Fibroblast of mammary gland (primary cell): ENCODE measurements around the gene FLNC.

Source experiments
- DNase-seq: peaks from one replicate; pipeline ENCODE4 v3.0.0-alpha.2; 2010; ENCODE audit warnings: low read depth
- H3K4me3 ChIP-seq: 2 replicates; pipeline ENCODE4 v1.5.1; 2011; ENCODE audit warnings: low read depth, mild to moderate bottlenecking, low read length, moderate library complexity; ENCODE audit not compliant: control insufficient read depth
- CTCF ChIP-seq: conservative IDR thresholded peaks from 2 replicates; pipeline ENCODE4 v1.5.1; 2011; ENCODE audit warnings: low read depth, low read length, inconsistent platforms; ENCODE audit not compliant: control insufficient read depth, insufficient read depth

FLNC gene

GRCh38 chr7:128900237-128900636 is 70.0 kb downstream of the FLNC start:
- DNase-seq = no peak
- no peak overlapping the region for H3K4me3 ChIP-seq
- TF ChIP-seq CTCF = no peak

- TF ChIP-seq CTCF = no peak
- no peak overlapping the region for H3K4me3 ChIP-seq
- peak; percentile 45 for DNase-seq
These were observed 72.8 kb downstream of the FLNC start for GRCh38 chr7:128902761-128903585.

GRCh38 chr7:128903621-128904361 is 73.6 kb downstream of the FLNC start:
- no peak for TF ChIP-seq CTCF
- no peak overlapping the region for H3K4me3 ChIP-seq

GRCh38 chr7:128904381-128905197 is 74.4 kb downstream of the FLNC start:
- H3K4me3 ChIP-seq = no peak overlapping the region
- DNase-seq = peak; percentile 57
- TF ChIP-seq CTCF = peak; percentile 65

More at GRCh38 chr7:128903621-128904361, 73.6 kb downstream of the FLNC start:
- DNase-seq = no peak

- H3K4me3 ChIP-seq = no peak overlapping the region
- no peak for TF ChIP-seq CTCF
- DNase-seq = no peak
These were observed 76.0 kb downstream of the FLNC start for GRCh38 chr7:128906001-128906765.
